ENCODE measurements around the gene TIGIT.

The TIGIT gene

GRCh38 chr3:114355653-114356052 lies 61.8 kb downstream of the TIGIT start:
- DNase-seq = no peak

DNA sequence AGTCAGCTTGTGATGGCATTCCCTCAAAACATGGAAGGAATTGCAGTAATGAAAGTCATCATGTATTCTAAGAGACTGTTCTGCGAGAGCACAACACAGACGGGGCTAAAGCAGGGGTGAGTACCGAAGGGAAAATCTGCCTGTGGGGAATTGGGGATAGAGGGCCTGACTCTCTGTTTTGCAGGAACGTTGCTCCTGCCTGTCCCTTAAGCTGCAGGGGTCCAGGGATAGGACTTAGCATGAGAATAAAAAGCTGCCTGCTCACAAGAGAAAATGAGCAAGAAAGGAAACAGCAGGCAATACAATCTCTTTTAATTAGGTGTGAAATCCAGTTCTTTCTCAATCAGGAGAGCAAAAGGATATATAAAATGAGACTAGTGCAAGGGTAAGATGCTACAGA lies 62.2 kb downstream of the TIGIT start:
- no peak for DNase-seq

DNA sequence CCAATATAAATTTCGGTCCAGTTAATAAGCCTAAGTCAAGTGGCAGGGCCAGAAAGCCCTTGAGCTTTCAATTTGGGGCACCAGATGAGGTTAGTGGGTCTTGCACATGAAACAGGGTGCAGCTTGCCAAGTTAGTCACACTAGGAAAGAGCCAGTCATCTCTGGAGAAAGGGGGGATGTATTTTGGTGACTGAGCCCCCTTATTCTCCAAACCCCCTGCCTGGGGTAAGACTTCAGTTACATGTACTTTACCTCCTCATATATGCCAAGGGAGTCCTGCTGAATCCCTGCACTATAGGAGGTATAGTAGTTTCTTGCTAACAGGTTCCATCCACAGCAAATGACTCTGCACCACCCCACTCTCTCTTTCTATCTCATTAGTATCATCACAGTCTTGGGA lies 62.7 kb downstream of the TIGIT start:
- no peak for DNase-seq
